A549 (cell line): Measurements from ENCODE around the gene SLC10A7.

Experiments used
- CTCF ChIP-seq: fragments of >200 bp; sonication (Bioruptor Twin); formaldehyde crosslinking; IDR thresholded peaks from 3 replicates; pipeline ENCODE4 v1.5.1; 2016
- EP300 ChIP-seq, 2 experiments: fragments of >200 bp; sonication (Bioruptor Twin); formaldehyde crosslinking; IDR thresholded peaks; 2 replicates in 1 of 2; 3 replicates in 1 of 2; pipeline ENCODE4 v1.6.1; 2016 to 2017
- POLR2A ChIP-seq: IDR thresholded peaks from 2 replicates; pipeline ENCODE4 v1.6.1; 2012; ENCODE audit warnings: mild to moderate bottlenecking, low read length
- ZC3H11A ChIP-seq: fragments of 450-650 bp; IDR thresholded peaks from 2 replicates; pipeline ENCODE4 v1.6.1; 2014; ENCODE audit warnings: antibody characterized with exemption, mild to moderate bottlenecking

DNA sequence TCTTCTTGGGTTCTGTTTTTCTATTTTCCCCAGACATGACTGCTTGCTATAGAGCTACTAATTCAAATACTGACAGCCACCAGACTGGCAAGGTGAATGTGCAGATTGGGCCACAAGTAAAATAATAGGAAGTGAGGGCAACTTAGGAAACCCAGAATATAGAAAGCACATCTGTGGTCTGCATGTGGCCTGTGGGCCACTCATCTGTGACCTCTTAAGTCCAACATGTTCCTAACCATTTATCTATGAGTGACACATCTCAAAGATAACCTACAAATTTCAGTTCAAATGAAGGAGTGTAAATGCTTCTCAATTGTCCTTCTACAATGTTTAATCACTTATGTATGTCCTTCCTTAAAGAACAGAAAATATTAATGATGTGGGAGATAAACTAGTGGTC lies 178.5 kb downstream of the SLC10A7 start:
- TF ChIP-seq CTCF (no peak), POLR2A (no peak), EP300 (IDR thresholded peaks at IDR 0.05) (no peak), ZC3H11A (no peak)
